NT2/D1 (cell line): ENCODE results near the gene CYP11A1.

Source experiments
- SUZ12 ChIP-seq: IDR thresholded peaks from 2 replicates; pipeline ENCODE4 v1.6.1; 2011; ENCODE audit not compliant: insufficient read length, insufficient read depth; ENCODE audit errors: extremely low read depth
- YY1 ChIP-seq: IDR thresholded peaks from 2 replicates; pipeline ENCODE4 v1.6.1; 2011; ENCODE audit not compliant: insufficient read length, insufficient read depth

DNA sequence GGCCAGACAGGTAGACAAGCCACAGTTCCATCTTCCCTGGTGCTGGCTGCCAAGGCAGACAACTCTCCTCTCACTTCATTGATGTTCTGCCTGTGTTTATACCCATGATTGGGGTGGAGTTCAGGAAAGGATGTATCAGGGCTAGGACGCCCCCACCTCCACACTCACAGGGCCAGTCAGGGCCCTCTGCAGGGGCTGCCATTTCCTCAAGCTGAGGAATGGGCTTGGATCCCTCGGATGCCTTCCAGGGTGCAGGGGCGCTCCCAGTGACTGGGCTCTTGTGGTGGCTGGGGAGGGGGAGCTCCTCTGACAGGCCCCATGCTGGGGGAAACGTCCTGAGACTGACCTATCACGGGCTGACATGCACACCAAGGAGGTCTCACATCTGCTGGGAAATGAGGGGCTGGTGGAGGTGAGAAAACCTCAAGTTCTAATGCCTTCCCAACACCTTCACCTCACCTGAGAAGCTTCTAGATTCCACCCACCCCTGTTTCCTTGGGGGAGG, 34.9 kb upstream of the CYP11A1 start:
- TF ChIP-seq YY1 (no peak), SUZ12 (no peak)
